Measurements from ENCODE around the gene NDUFB10. TPM values are rescaled to one million over a fixed set of nuclear protein-coding genes. Genes with fewer than 3 reads are reported as not detected.
A peak's percentile ranks its signal among the peaks of the same experiment; 100 is the strongest.

NDUFB10 gene
- total RNA-seq, 4 donors from 2014 or later, result 249 to 381 (median 295) TPM

DNA sequence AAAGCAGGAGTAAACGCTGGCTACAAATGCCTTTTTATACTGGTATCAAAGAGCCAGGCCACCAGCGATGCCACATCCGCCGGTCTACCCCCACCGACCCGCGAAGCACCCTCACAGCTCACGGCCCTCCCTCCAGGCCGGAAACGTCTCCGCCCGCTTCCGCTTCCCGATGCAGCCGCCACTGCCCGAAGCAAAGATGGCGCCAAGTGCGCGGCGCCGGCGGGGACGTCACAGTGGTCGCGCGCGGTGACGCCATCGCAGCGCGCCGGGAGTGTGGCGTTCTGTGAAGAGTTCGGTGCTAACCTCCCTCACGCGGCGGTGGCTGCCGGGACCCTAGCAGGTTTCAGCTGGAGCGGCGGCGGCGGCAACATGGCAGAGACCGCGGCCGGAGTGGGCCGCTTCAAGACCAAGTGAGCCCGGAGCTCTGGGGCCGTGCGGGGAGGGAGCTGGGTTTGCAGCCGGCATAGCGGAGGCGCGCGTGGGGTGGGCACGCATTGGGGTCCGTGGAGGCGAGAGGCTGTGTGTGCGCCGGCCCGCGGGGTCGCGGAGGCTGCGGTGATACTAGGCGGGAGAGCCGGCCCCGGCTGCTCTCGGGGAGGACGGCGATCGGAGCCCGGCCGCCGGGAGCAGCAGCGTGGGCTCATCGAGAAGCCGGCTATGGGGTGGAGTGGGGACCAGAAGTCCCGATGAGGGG, 12.6 kb downstream of the NDUFB10 start, which contains the start of gene TBL3:
TSS of gene TBL3 (plus strand) at position 258 of the 694 bp plus-strand sequence. CDS start at position 370, 112 bp downstream.
- intact Hi-C loops (cut with DNase I), result no loop called here
- H3K27ac ChIP-seq (replicated peaks in 1 of 4), result peak within 1 kb of the TSS; percentile 80 to 95 (median 92)

DNA sequence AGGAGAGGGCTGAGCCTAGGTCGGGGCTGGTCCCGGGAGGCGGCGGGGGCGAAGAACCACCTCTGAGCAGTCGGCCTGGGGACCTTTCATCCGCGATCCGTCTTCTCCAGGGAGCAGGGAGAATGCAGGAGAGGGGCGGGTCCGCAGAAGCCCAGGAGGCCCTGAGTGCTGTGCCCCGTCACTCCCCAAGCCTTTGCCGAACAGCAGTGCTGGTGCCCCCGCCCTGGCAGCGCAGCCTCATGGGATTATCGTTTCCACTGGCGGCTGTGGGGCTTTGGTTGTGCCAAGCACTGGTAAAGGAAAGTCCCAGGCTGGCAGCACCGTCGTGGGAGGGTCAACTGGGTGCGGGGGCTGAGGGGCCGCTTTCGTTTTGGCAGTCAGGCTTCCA, 13.1 kb downstream of the NDUFB10 start:
- TF ChIP-seq EP300 (IDR thresholded peaks at IDR 0.05), result no peak
- no peak for TF ChIP-seq POLR2AphosphoS5 (IDR thresholded peaks at IDR 0.05)
- TF ChIP-seq, protein P1, sequence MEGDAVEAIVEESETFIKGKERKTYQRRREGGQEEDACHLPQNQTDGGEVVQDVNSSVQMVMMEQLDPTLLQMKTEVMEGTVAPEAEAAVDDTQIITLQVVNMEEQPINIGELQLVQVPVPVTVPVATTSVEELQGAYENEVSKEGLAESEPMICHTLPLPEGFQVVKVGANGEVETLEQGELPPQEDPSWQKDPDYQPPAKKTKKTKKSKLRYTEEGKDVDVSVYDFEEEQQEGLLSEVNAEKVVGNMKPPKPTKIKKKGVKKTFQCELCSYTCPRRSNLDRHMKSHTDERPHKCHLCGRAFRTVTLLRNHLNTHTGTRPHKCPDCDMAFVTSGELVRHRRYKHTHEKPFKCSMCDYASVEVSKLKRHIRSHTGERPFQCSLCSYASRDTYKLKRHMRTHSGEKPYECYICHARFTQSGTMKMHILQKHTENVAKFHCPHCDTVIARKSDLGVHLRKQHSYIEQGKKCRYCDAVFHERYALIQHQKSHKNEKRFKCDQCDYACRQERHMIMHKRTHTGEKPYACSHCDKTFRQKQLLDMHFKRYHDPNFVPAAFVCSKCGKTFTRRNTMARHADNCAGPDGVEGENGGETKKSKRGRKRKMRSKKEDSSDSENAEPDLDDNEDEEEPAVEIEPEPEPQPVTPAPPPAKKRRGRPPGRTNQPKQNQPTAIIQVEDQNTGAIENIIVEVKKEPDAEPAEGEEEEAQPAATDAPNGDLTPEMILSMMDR (IDR thresholded peaks at IDR 0.05), result no peak
- TF ChIP-seq POLR2A (IDR thresholded peaks at IDR 0.05; ENCODE audit: low read depth), result no peak
- Histone ChIP-seq H3K4me3 (peak overlapping the region; percentile 89 to 100 (median 90)), H3K27ac (replicated peaks in 1 of 4) (peak overlapping the region; percentile 80 to 95 (median 92)), H3K36me3 (peaks cover 36 to 40% (median 37%) of the 10 kb centered on the region in 4 donors), H3K9me3 (no peaks in the 10 kb centered on the region), H3K4me1 (peaks cover 24 to 34% (median 30%) of the 10 kb centered on the region in 4 donors), H3K27me3 (peaks cover 6 to 41% (median 8%) of the 10 kb centered on the region in 4 donors)
- no peak for DNase-seq (ENCODE audit: extremely low spot score)
- 2% methylated on average over 20 of the region's 22 CpGs for WGBS
- intact Hi-C loops (cut with DNase I), result no loop called here

More for the DNA sequence above, 12.6 kb downstream of the NDUFB10 start, which contains the start of gene TBL3:
- DNase-seq (ENCODE audit: extremely low spot score), result peak; percentile 98
- Histone ChIP-seq H3K4me3 (peak within 1 kb of the TSS; percentile 89 to 100 (median 90)), H3K4me1 (peaks cover 24 to 34% (median 30%) of the 10 kb centered on the region in 4 donors), H3K9me3 (no peaks in the 10 kb centered on the region), H3K27me3 (peaks cover 3 to 35% (median 8%) of the 10 kb centered on the region in 4 donors), H3K36me3 (peaks cover 31 to 35% (median 31%) of the 10 kb centered on the region in 4 donors)
- peak; percentile 99 to 100 for TF ChIP-seq POLR2AphosphoS5 (IDR thresholded peaks at IDR 0.05)
- TF ChIP-seq, protein P1 (IDR thresholded peaks at IDR 0.05), result peak in 1 of 3 experiments; percentile 42
- TF ChIP-seq EP300 (IDR thresholded peaks at IDR 0.05), result no peak
- TF ChIP-seq POLR2A (IDR thresholded peaks at IDR 0.05; ENCODE audit: low read depth), result peak; percentile 89
- WGBS, result 0% methylated on average over 1 of the region's 78 CpGs

DNA sequence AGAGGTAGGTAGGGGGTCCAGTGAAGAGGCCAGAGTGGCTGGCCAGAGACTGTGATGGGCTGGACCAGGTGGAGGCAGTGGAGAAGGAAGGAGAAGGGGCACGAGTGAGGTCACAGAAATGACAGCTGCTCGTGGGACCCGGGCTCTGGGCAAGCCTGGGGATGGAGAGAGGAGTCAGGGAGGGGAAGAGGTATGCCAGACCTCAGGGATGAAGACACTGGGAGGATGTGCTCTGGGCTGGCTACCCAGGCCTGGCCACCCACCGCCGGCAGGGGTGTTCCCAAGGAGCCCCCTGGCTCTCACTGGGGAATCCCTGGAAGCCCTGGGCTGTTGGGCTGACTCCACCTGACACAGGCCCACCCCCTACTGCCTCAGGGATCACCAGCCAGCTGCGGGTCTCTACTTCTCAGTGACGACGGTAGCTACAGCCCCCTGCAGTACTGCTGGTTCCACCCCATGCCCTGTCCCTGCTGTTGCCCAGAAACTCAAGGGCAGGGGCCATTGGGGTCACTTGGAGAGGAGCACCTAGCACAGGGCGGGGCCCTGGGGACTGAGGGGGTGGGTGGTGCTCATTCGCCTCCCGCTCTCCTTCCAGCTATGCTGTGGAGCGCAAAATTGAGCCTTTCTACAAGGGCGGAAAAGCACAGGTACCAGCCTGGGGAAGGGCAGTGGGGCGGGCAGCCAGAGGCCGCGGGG, 14.3 kb downstream of the NDUFB10 start:
- 92% methylated on average over 16 of the region's 16 CpGs for WGBS
- H3K36me3 ChIP-seq, result peaks cover 47 to 51% (median 48%) of the 10 kb centered on the region in 4 donors
- peaks cover 8 to 52% (median 15%) of the 10 kb centered on the region in 4 donors for H3K27me3 ChIP-seq
- peak overlapping the region in 1 of 4 donors; percentile 91 for H3K4me3 ChIP-seq
- H3K4me1 ChIP-seq, result peaks cover 24 to 36% (median 30%) of the 10 kb centered on the region in 4 donors
- H3K9me3 ChIP-seq, result no peaks in the 10 kb centered on the region
- no peak for TF ChIP-seq POLR2AphosphoS5 (IDR thresholded peaks at IDR 0.05)
- TF ChIP-seq POLR2A (IDR thresholded peaks at IDR 0.05; ENCODE audit: low read depth), result no peak
- TF ChIP-seq, protein P1 (IDR thresholded peaks at IDR 0.05), result no peak
- no peak for TF ChIP-seq EP300 (IDR thresholded peaks at IDR 0.05)
- intact Hi-C loops (cut with DNase I), result no loop called here
- DNase-seq (ENCODE audit: extremely low spot score), result no peak
- H3K27ac ChIP-seq (replicated peaks in 1 of 4), result no peak overlapping the region

DNA sequence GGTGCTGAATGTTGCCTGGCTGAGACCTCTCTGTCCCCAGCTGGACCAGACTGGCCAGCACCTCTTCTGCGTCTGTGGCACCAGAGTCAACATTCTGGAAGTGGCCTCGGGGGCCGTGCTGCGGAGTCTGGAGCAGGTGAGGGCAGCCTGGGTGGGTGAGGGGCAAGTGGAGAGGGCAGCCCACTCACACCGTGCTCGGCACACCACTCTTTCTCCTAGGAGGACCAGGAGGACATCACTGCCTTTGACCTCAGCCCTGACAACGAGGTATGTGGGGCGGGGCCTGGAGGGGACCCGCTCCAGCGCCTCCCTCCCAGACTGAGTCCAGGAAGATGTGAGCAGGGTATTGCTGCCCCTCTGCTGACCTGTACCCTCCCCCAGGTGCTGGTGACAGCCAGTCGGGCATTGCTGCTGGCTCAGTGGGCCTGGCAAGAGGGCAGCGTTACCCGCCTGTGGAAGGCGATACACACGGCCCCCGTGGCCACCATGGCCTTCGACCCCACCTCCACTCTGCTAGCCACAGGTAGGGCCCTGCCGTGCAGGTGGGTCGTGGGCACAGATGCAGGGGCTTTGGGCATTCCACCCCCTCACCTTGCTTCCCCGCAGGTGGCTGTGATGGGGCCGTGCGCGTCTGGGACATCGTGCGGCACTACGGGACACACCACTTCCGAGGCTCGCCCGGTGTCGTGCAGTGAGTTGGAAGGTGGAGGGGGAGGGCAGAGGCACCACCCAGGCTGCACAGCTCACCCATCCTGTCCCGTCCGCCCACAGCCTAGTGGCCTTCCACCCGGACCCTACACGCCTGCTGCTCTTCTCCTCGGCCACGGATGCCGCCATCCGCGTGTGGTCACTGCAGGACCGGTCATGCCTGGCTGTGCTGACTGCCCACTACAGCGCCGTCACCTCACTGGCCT, 15.1 kb downstream of the NDUFB10 start:
- 93% methylated on average over 24 of the region's 42 CpGs for WGBS
- peaks cover 29 to 44% (median 35%) of the 10 kb centered on the region in 4 donors for H3K4me1 ChIP-seq
- peaks cover 8 to 60% (median 23%) of the 10 kb centered on the region in 4 donors for H3K27me3 ChIP-seq
- intact Hi-C loops (cut with DNase I), result no loop called here
- no peak overlapping the region for H3K4me3 ChIP-seq
- no peaks in the 10 kb centered on the region for H3K9me3 ChIP-seq
- TF ChIP-seq POLR2A (IDR thresholded peaks at IDR 0.05; ENCODE audit: low read depth) (no peak), POLR2AphosphoS5 (IDR thresholded peaks at IDR 0.05) (no peak), EP300 (IDR thresholded peaks at IDR 0.05) (no peak)
- TF ChIP-seq, protein P1 (IDR thresholded peaks at IDR 0.05), result no peak
- peaks cover 51 to 56% (median 53%) of the 10 kb centered on the region in 4 donors for H3K36me3 ChIP-seq
- DNase-seq (ENCODE audit: extremely low spot score), result no peak
- no peak overlapping the region for H3K27ac ChIP-seq (replicated peaks in 1 of 4)

All from esophagus muscularis mucosa (tissue), 4 donors.